Myocyte (in vitro differentiated cells): Measurements from ENCODE around the gene SARDH. TPM values are rescaled to one million over a fixed set of nuclear protein-coding genes. Genes with fewer than 3 reads are reported as not detected.

Source experiments
- DNase-seq: peaks from one replicate; pipeline ENCODE4 v3.0.0-alpha.2; 2012; ENCODE audit warnings: low read depth
- total RNA-seq: library from RNA; depleted of rRNA; stranded (reverse); fragments of >200 nt; gene quantifications from 2 replicates; pipeline ENCODE4 v1.2.3, GENCODE V29; 2014

SARDH gene
- total RNA-seq, 1 donor from 2014 or later, result 55.6 TPM

- DNase-seq, result no peak
Observed at GRCh38 chr9:133733796-133734533, 4.2 kb downstream of the SARDH start.

- peak; percentile 24 for DNase-seq
Observed at GRCh38 chr9:133733421-133733795, 4.7 kb downstream of the SARDH start.

- peak; percentile 26 for DNase-seq
Observed at GRCh38 chr9:133732639-133733408, 5.3 kb downstream of the SARDH start.

- peak; percentile 92 for DNase-seq
Observed at GRCh38 chr9:133731876-133732638, 6.1 kb downstream of the SARDH start.

GRCh38 chr9:133730994-133731715 lies 7.0 kb downstream of the SARDH start:
- DNase-seq, result no peak

GRCh38 chr9:133729617-133730281 lies 8.4 kb downstream of the SARDH start:
- DNase-seq, result no peak

GRCh38 chr9:133728856-133729616 lies 9.1 kb downstream of the SARDH start:
- DNase-seq, result no peak

GRCh38 chr9:133727876-133728441 lies 10.2 kb downstream of the SARDH start:
- no peak for DNase-seq

- no peak for DNase-seq
Observed at GRCh38 chr9:133727277-133727875, 10.8 kb downstream of the SARDH start.

- DNase-seq, result peak; percentile 64
Observed at GRCh38 chr9:133726401-133727276, 11.5 kb downstream of the SARDH start.

- no peak for DNase-seq
Observed at GRCh38 chr9:133725886-133726285, 12.3 kb downstream of the SARDH start.

GRCh38 chr9:133718563-133719315 lies 19.4 kb downstream of the SARDH start:
- no peak for DNase-seq

GRCh38 chr9:133717113-133718031 lies 20.8 kb downstream of the SARDH start:
- no peak for DNase-seq

GRCh38 chr9:133716564-133717112 lies 21.5 kb downstream of the SARDH start:
- DNase-seq, result no peak

GRCh38 chr9:133715866-133716563 lies 22.1 kb downstream of the SARDH start:
- peak; percentile 77 for DNase-seq
